Caco-2 (cell line): ENCODE data around the gene BBOF1. TPM values are rescaled to one million over a fixed set of nuclear protein-coding genes. Genes with fewer than 3 reads are reported as not detected.

Experiments
- BruUV-seq: library from RNA; stranded (reverse); fragments of 400-500 nt; replicated peaks from 2 replicates; lab custom pipeline; 2021; lab: Mats Ljungman, UMichigan
- CTCF ChIA-PET: fragments of 300-600 bp; sonication (Branson Sonifier 250); formaldehyde crosslinking; loops from one replicate; lab custom pipeline; 2022; ENCODE audit warnings: antibody characterized with exemption; lab: Charles Lee
- POLR2A ChIA-PET: fragments of 300-600 bp; sonication (Branson Sonifier 250); formaldehyde crosslinking; loops from one replicate; lab custom pipeline; 2022; ENCODE audit warnings: antibody characterized with exemption; lab: Charles Lee
- DNase-seq, 2 experiments: peaks; one replicate each; pipeline versions ENCODE4 v3.0.0 to v3.0.0-alpha.2; 2020 to 2022
- H3K27me3 ChIP-seq: replicated peaks from 2 replicates; pipeline ENCODE4 v1.6.0; 2011; ENCODE audit warnings: low read length; ENCODE audit not compliant: control insufficient read depth, insufficient read depth
- H3K36me3 ChIP-seq: 2 replicates; pipeline ENCODE4 v1.5.1; 2011; ENCODE audit warnings: low read length; ENCODE audit not compliant: control insufficient read depth, insufficient read depth
- H3K4me1 ChIP-seq: fragments of 250-450 bp; sonication (Bioruptor Pico); 2 replicates; pipeline ENCODE4 v1.5.1; 2020; ENCODE audit warnings: mild to moderate bottlenecking
- H3K4me3 ChIP-seq: 2 replicates; pipeline ENCODE4 v1.5.1; 2011; ENCODE audit warnings: low read depth, mild to moderate bottlenecking, control low read depth, low read length
- H3K9me3 ChIP-seq: fragments of 250-450 bp; sonication (Bioruptor Pico); 2 replicates; pipeline ENCODE4 v1.5.1; 2020; ENCODE audit warnings: mild to moderate bottlenecking, moderate library complexity
- H3K27ac Mint-ChIP-seq: one replicate; pipeline ENCODE4 v1.8.0; 2022; ENCODE audit warnings: mixed read lengths; ENCODE audit not compliant: unreplicated experiment
- H3K27me3 Mint-ChIP-seq: one replicate; pipeline ENCODE4 v1.8.0; 2022; ENCODE audit warnings: mixed read lengths; ENCODE audit not compliant: insufficient read depth, unreplicated experiment
- H3K36me3 Mint-ChIP-seq: one replicate; pipeline ENCODE4 v1.8.0; 2022; ENCODE audit warnings: mild to moderate bottlenecking, mixed read lengths; ENCODE audit not compliant: insufficient read depth, unreplicated experiment
- H3K4me1 Mint-ChIP-seq: one replicate; pipeline ENCODE4 v1.8.0; 2022; ENCODE audit warnings: low read depth, mixed read lengths; ENCODE audit not compliant: unreplicated experiment
- H3K4me3 Mint-ChIP-seq: one replicate; pipeline ENCODE4 v1.8.0; 2022; ENCODE audit warnings: mild to moderate bottlenecking, moderate library complexity, mixed read lengths; ENCODE audit not compliant: unreplicated experiment
- H3K9me3 Mint-ChIP-seq: one replicate; pipeline ENCODE4 v1.8.0; 2022; ENCODE audit warnings: mixed read lengths; ENCODE audit not compliant: unreplicated experiment
- intact Hi-C: fragments of 100-400 bp; cut with micrococcal nuclease; formaldehyde crosslinking; loops from one replicate; pipeline ENCODE4 v1.10.0; 2022; ENCODE audit not compliant: unreplicated experiment
- total RNA-seq: library from RNA; stranded (reverse); gene quantifications from 2 replicates; pipeline ENCODE4 v1.2.3, GENCODE V29; 2022
- TF ChIP-seq, protein P1 (sequence below), 2 experiments: fragments of 200-600 bp in 1 of 2; IDR thresholded peaks; 1 replicate in 1 of 2; 2 replicates in 1 of 2; pipeline versions ENCODE4 v1.5.1 to v1.8.0; 2011 to 2022; ENCODE audit warnings: antibody characterized with exemption in 1 of 2, control low read depth in 1 of 2, inconsistent platforms in 1 of 2, low read depth in 1 of 2, low read length in 1 of 2, mild to moderate bottlenecking in 1 of 2, moderate library complexity in 1 of 2; ENCODE audit not compliant: insufficient read depth in 1 of 2, severe bottlenecking in 1 of 2, unreplicated experiment in 1 of 2

Gene BBOF1
- total RNA-seq, 1 experiment from 2014 or later, result 0.66 TPM

DNA sequence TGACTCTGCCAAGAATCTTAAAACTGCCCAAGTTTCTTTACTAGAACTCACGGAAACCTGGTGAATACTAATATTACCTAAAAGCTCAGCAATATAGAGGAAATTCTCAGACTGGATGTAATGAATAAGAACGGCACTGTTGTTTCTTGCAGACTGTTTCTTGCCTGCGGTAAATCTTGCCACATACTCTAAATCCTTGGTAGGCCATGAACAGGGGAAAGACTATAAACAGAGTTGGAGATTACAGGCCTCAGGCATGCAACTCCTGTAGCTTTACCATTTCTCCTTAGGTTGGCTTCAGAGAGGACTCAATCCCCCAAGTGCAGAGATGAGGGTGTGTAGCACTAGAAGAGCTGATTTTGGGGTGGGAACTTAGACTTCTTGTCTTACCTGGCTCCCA is 64.0 kb downstream of the BBOF1 start:
- H3K4me3 Mint-ChIP-seq, result peak overlapping the region; percentile 94
- no peaks in the 10 kb centered on the region for H3K27me3 Mint-ChIP-seq
- no peaks in the 10 kb centered on the region for H3K9me3 Mint-ChIP-seq
- TF ChIP-seq, protein P1, sequence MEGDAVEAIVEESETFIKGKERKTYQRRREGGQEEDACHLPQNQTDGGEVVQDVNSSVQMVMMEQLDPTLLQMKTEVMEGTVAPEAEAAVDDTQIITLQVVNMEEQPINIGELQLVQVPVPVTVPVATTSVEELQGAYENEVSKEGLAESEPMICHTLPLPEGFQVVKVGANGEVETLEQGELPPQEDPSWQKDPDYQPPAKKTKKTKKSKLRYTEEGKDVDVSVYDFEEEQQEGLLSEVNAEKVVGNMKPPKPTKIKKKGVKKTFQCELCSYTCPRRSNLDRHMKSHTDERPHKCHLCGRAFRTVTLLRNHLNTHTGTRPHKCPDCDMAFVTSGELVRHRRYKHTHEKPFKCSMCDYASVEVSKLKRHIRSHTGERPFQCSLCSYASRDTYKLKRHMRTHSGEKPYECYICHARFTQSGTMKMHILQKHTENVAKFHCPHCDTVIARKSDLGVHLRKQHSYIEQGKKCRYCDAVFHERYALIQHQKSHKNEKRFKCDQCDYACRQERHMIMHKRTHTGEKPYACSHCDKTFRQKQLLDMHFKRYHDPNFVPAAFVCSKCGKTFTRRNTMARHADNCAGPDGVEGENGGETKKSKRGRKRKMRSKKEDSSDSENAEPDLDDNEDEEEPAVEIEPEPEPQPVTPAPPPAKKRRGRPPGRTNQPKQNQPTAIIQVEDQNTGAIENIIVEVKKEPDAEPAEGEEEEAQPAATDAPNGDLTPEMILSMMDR (IDR thresholded peaks at IDR 0.05; ENCODE audit: insufficient read depth in 1 of 2, low read depth in 1 of 2, low read length in 1 of 2, severe bottlenecking in 1 of 2, unreplicated experiment in 1 of 2), result no peak
- Histone ChIP-seq H3K27me3 (no peaks in the 10 kb centered on the region), H3K36me3 (no peaks in the 10 kb centered on the region; the same call in 1 of the 2 replicates), H3K4me3 (peak overlapping the region; percentile 80), H3K9me3 (no peaks in the 10 kb centered on the region), H3K4me1 (peaks cover 14% of the 10 kb centered on the region)
- no peak for DNase-seq
- BruUV-seq, result no TSS peak
- ChIA-PET CTCF (interaction anchor here (0.5 to 0.6 kb wide), 2 partner anchors 48 to 237 kb away, joined by 3 to 4 read pairs; no protein-coding TSS in a partner anchor), POLR2A (no interaction called here)
- peaks cover 13% of the 10 kb centered on the region for H3K4me1 Mint-ChIP-seq
- H3K27ac Mint-ChIP-seq, result no peak overlapping the region
- peaks cover 14% of the 10 kb centered on the region for H3K36me3 Mint-ChIP-seq
- intact Hi-C loops, result no loop called here

DNA sequence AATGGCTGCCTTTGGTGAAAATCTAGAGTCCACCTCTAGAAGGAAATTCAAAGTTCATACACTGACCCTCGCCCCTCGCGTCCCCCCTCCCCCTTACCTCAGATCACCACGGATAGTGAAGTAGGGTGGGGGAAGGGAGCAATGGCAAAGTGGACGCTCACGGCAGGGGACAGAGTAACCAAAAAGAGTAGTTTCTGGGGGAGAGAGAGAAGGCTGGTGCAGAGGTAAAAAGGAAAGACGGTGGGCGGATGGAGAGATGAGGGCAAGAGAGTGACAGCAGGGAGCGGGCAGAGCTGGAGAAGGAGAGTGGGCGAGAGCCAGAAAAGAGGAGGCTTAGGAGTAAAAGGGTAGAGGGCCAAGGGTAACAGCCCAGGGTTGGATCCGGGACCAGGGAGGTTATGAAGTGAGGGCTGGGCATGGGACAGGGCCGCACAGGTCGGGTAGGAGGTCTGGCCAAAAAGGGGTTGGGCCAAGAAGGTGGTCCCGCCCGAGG is 64.7 kb downstream of the BBOF1 start:
- Mint-ChIP-seq H3K27me3 (no peaks in the 10 kb centered on the region), H3K4me3 (peak overlapping the region; percentile 94), H3K4me1 (peaks cover 13% of the 10 kb centered on the region), H3K9me3 (no peaks in the 10 kb centered on the region), H3K36me3 (peaks cover 14% of the 10 kb centered on the region), H3K27ac (peak overlapping the region; percentile 98)
- CTCF ChIA-PET, result no interaction called here
- DNase-seq, result no peak
- BruUV-seq, result no TSS peak
- Histone ChIP-seq H3K27me3 (no peaks in the 10 kb centered on the region), H3K4me3 (peak overlapping the region; percentile 80), H3K9me3 (no peaks in the 10 kb centered on the region), H3K36me3 (no peaks in the 10 kb centered on the region; the same call in 1 of the 2 replicates), H3K4me1 (peaks cover 14% of the 10 kb centered on the region)
- POLR2A ChIA-PET, result interaction anchor here (0.9 kb wide), 1 partner anchor 197 kb away, joined by 4 read pairs; the partner anchor contains the start of gene ZNF410
- TF ChIP-seq, protein P1 (IDR thresholded peaks at IDR 0.05; ENCODE audit: insufficient read depth in 1 of 2, low read depth in 1 of 2, low read length in 1 of 2, severe bottlenecking in 1 of 2, unreplicated experiment in 1 of 2), result no peak
- intact Hi-C loops, result no loop called here

DNA sequence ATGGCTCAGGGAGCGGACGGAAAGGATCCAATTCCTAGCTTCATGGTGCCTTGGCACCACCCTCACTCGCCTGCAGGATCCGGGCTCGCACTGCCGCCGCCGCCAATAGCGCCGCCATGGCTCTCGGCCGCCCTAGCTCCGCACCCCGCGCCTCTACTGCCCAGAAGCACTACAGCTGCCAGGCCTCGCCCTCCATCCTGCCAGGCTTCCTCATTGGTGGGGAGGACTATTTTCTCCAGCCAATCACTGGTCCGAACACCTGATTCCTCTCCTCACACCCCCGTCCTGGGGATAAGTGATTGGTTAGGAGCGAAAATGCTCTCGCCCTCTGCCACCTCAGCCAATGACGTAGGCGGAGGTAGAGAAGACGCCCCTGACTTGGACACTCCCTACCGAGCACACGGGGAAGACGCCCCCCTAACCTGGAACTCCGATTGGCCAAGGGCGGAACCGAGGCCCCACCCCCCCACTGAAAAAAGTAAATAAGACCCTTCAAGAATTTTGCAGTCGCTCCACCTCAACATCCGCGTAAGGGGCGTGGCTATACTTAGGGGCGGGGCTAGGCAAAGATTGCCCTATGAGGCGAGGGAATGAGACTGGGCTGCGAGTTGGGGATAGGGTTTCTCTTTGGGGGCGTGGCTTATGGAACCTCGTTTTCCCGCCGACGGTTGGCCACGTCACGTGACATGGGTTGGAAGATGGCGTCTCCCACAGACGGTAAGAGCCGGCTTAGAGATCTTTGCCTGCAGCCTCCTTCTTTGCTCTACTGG is 65.3 kb downstream of the BBOF1 start, which contains the start of the genes ALDH6A1 and LIN52:
TSS of gene ALDH6A1 (minus strand) at position 177 of the 770 bp plus-strand sequence. CDS start at position 118, 59 bp downstream.
TSS of gene LIN52 (plus strand) at position 680 of the 770 bp plus-strand sequence. CDS start at position 699, 19 bp downstream.
- POLR2A ChIA-PET, result interaction anchor here (0.5 to 0.9 kb wide), 3 partner anchors 70 to 198 kb away, joined by 4 read pairs; partner anchors contain the start of gene ZNF410
- Histone ChIP-seq H3K36me3 (no peaks in the 10 kb centered on the region; the same call in 1 of the 2 replicates), H3K27me3 (no peaks in the 10 kb centered on the region), H3K4me1 (peaks cover 14% of the 10 kb centered on the region), H3K9me3 (no peaks in the 10 kb centered on the region), H3K4me3 (peak within 1 kb of the TSS; percentile 80)
- Mint-ChIP-seq H3K36me3 (peaks cover 14% of the 10 kb centered on the region), H3K27ac (peak within 1 kb of the TSS; percentile 98), H3K27me3 (no peaks in the 10 kb centered on the region), H3K9me3 (no peaks in the 10 kb centered on the region), H3K4me3 (peak within 1 kb of the TSS; percentile 94), H3K4me1 (peaks cover 13% of the 10 kb centered on the region)
- BruUV-seq, result no TSS peak
- intact Hi-C loops, result no loop called here
- peak; percentile 99 to 100 for DNase-seq
- CTCF ChIA-PET, result no interaction called here
- TF ChIP-seq, protein P1 (IDR thresholded peaks at IDR 0.05; ENCODE audit: insufficient read depth in 1 of 2, low read depth in 1 of 2, low read length in 1 of 2, severe bottlenecking in 1 of 2, unreplicated experiment in 1 of 2), result peak in 1 of 2 experiments; percentile 24
